IMR-90 (cell line): ENCODE results near the gene ENHO. TPM values are rescaled to one million over a fixed set of nuclear protein-coding genes. Genes with fewer than 3 reads are reported as not detected.

Experiments
- ATAC-seq: fragments of 200-7000 bp; cut with Tn5 transposase; 2 replicates; pipeline ENCODE4 v1.9.1; 2020; ENCODE audit warnings: low read depth, mild to moderate bottlenecking, moderate library complexity
- BruUV-seq: library from RNA; stranded (reverse); fragments of 400-500 nt; replicated peaks from 2 replicates; lab custom pipeline; 2021; lab: Mats Ljungman, UMichigan
- CTCF ChIA-PET: fragments of 300-600 bp; formaldehyde crosslinking; extraction: SDS; loops from one replicate; lab custom pipeline; 2021; ENCODE audit warnings: antibody characterized with exemption; lab: Yijun Ruan, JAX
- POLR2A ChIA-PET: fragments of 300-600 bp; sonication (Branson Sonifier 250); formaldehyde crosslinking; loops from one replicate; lab custom pipeline; 2022; ENCODE audit warnings: antibody characterized with exemption; ENCODE audit not compliant: unreplicated experiment; lab: Charles Lee
- DNase-seq: peaks from one replicate; pipeline ENCODE4 v3.0.0; 2013
- H2AFZ ChIP-seq: replicated peaks from 2 replicates; pipeline ENCODE3; 2013; ENCODE audit warnings: low read length, mild to moderate bottlenecking; ENCODE audit not compliant: poor library complexity
- H2AK5ac ChIP-seq: 2 replicates; pipeline ENCODE4 v1.6.1; 2013; ENCODE audit warnings: low read depth, low read length, inconsistent platforms
- H2AK9ac ChIP-seq: replicated peaks from 2 replicates; pipeline ENCODE3; 2013; ENCODE audit warnings: mild to moderate bottlenecking, low read depth, low read length, moderate library complexity; ENCODE audit not compliant: poor library complexity
- H2BK120ac ChIP-seq: 2 replicates; pipeline ENCODE4 v1.6.1; 2013; ENCODE audit warnings: low read depth, low read length, inconsistent platforms
- H2BK15ac ChIP-seq: 3 replicates; pipeline ENCODE4 v1.6.1; 2013; ENCODE audit warnings: low read depth, low read length, inconsistent platforms
- H2BK20ac ChIP-seq: 2 replicates; pipeline ENCODE4 v1.6.1; 2013; ENCODE audit warnings: low read depth, mild to moderate bottlenecking, inconsistent platforms, low read length, moderate library complexity
- H2BK5ac ChIP-seq: 2 replicates; pipeline ENCODE4 v1.6.1; 2013; ENCODE audit warnings: mild to moderate bottlenecking, low read depth, low read length, inconsistent platforms; ENCODE audit not compliant: poor library complexity, severe bottlenecking
- H3K14ac ChIP-seq: replicated peaks from 2 replicates; pipeline ENCODE4 v1.6.1; 2013; ENCODE audit warnings: low read depth, low read length, inconsistent platforms
- H3K18ac ChIP-seq: 2 replicates; pipeline ENCODE4 v1.6.1; 2013; ENCODE audit warnings: low read depth, low read length, control low read depth
- H3K23ac ChIP-seq: 2 replicates; pipeline ENCODE4 v1.6.1; 2013; ENCODE audit warnings: low read depth, low read length, inconsistent platforms
- H3K27ac ChIP-seq: 2 replicates; pipeline ENCODE4 v1.5.1; 2013; ENCODE audit warnings: mild to moderate bottlenecking, control low read depth, low read length; ENCODE audit not compliant: insufficient read depth
- H3K27me3 ChIP-seq: 2 replicates; pipeline ENCODE4 v1.6.1; 2013; ENCODE audit warnings: low read length; ENCODE audit not compliant: control insufficient read depth, insufficient read depth
- H3K36me3 ChIP-seq: 2 replicates; pipeline ENCODE4 v1.6.1; 2013; ENCODE audit warnings: low read length, mixed read lengths; ENCODE audit not compliant: control insufficient read depth, insufficient read depth
- H3K4ac ChIP-seq: 2 replicates; pipeline ENCODE4 v1.6.1; 2013; ENCODE audit warnings: low read depth, low read length, inconsistent platforms
- H3K4me1 ChIP-seq: 2 replicates; pipeline ENCODE4 v1.6.1; 2013; ENCODE audit warnings: low read length, mixed read lengths; ENCODE audit not compliant: control insufficient read depth, insufficient read depth
- H3K4me2 ChIP-seq: 2 replicates; pipeline ENCODE4 v1.6.1; 2013; ENCODE audit warnings: low read depth, mild to moderate bottlenecking, control low read depth, low read length, moderate library complexity
- H3K4me3 ChIP-seq: 2 replicates; pipeline ENCODE4 v1.5.1; 2013; ENCODE audit warnings: low read depth, mild to moderate bottlenecking, control low read depth, low read length, moderate library complexity; ENCODE audit not compliant: insufficient read depth
- H3K56ac ChIP-seq: 2 replicates; pipeline ENCODE4 v1.6.1; 2013; ENCODE audit warnings: low read length, inconsistent platforms; ENCODE audit not compliant: insufficient read depth; ENCODE audit errors: extremely low read depth
- H3K79me1 ChIP-seq, 2 experiments: 2 replicates each; pipeline ENCODE4 v1.6.1; 2013; ENCODE audit warnings: low read length in 2 of 2, inconsistent platforms in 1 of 2, low read depth in 1 of 2
- H3K9ac ChIP-seq: 2 replicates; pipeline ENCODE4 v1.6.1; 2013; ENCODE audit warnings: low read depth, low read length, control low read depth
- H3K9me1 ChIP-seq: 2 replicates; pipeline ENCODE4 v1.6.1; 2013; ENCODE audit warnings: low read length, inconsistent platforms; ENCODE audit not compliant: insufficient read depth
- H3K9me3 ChIP-seq: 2 replicates; pipeline ENCODE4 v1.6.1; 2013; ENCODE audit warnings: low read length; ENCODE audit not compliant: control insufficient read depth, insufficient read depth
- H4K20me1 ChIP-seq: 2 replicates; pipeline ENCODE4 v1.6.1; 2013; ENCODE audit warnings: low read length, inconsistent platforms; ENCODE audit not compliant: insufficient read depth
- H4K5ac ChIP-seq: 2 replicates; pipeline ENCODE4 v1.6.1; 2013; ENCODE audit warnings: mild to moderate bottlenecking, low read depth, low read length, control low read depth
- H4K8ac ChIP-seq, 2 experiments: 2 replicates each; pipeline ENCODE4 v1.6.1; 2013; ENCODE audit warnings: low read depth in 2 of 2, low read length in 2 of 2, control low read depth in 1 of 2, inconsistent platforms in 1 of 2
- H4K91ac ChIP-seq: 2 replicates; pipeline ENCODE4 v1.6.1; 2013; ENCODE audit warnings: low read depth, low read length, inconsistent platforms; ENCODE audit not compliant: insufficient read depth
- BHLHE40 ChIP-seq: fragments of 150-350 bp; IDR thresholded peaks from 2 replicates; pipeline ENCODE4 v1.6.1; 2016; ENCODE audit warnings: mild to moderate bottlenecking, low read depth, low read length
- CEBPB ChIP-seq: IDR thresholded peaks from 2 replicates; pipeline ENCODE4 v1.6.1; 2012; ENCODE audit warnings: low read depth, low read length, improper control_type of control experiment
- CHD1 ChIP-seq: IDR thresholded peaks from 2 replicates; pipeline ENCODE4 v1.6.1; 2012; ENCODE audit warnings: low read depth, low read length, improper control_type of control experiment
- FOS ChIP-seq: fragments of 150-350 bp; IDR thresholded peaks from 2 replicates; pipeline ENCODE4 v1.6.1; 2016; ENCODE audit warnings: low read depth, low read length
- MAFK ChIP-seq: IDR thresholded peaks from 2 replicates; pipeline ENCODE4 v1.6.1; 2012; ENCODE audit warnings: low read depth, low read length, improper control_type of control experiment
- MAZ ChIP-seq: IDR thresholded peaks from 2 replicates; pipeline ENCODE4 v1.6.1; 2012; ENCODE audit warnings: low read depth, mild to moderate bottlenecking, low read length, improper control_type of control experiment, moderate library complexity, borderline replicate concordance
- MXI1 ChIP-seq: IDR thresholded peaks from 2 replicates; pipeline ENCODE4 v1.6.1; 2012; ENCODE audit warnings: low read depth, mild to moderate bottlenecking, low read length, moderate library complexity, borderline replicate concordance
- NFE2L2 ChIP-seq: fragments of 150-350 bp; IDR thresholded peaks from 2 replicates; pipeline ENCODE4 v1.6.1; 2016; ENCODE audit warnings: low read depth, mild to moderate bottlenecking, low read length
- POLR2A ChIP-seq: IDR thresholded peaks from 2 replicates; pipeline ENCODE4 v1.6.1; 2012; ENCODE audit warnings: mild to moderate bottlenecking, low read depth, low read length
- RAD21 ChIP-seq: IDR thresholded peaks from 2 replicates; pipeline ENCODE4 v1.6.1; 2012; ENCODE audit warnings: low read length, improper control_type of control experiment
- RCOR1 ChIP-seq: IDR thresholded peaks from 2 replicates; pipeline ENCODE4 v1.6.1; 2012; ENCODE audit warnings: mild to moderate bottlenecking, low read length, improper control_type of control experiment; ENCODE audit not compliant: insufficient replicate concordance
- RFX5 ChIP-seq: IDR thresholded peaks from 2 replicates; pipeline ENCODE4 v1.8.0; 2012; ENCODE audit warnings: low read depth, mild to moderate bottlenecking, low read length, moderate library complexity
- SMC3 ChIP-seq: fragments of 150-350 bp; IDR thresholded peaks from 2 replicates; pipeline ENCODE4 v1.6.1; 2016; ENCODE audit warnings: low read depth, mild to moderate bottlenecking, antibody characterized with exemption, low read length, moderate library complexity
- WGBS, 2 experiments: methylation state at CpG; one replicate each; pipeline versions ENCODE4 v1.1.5 to v1.1.7; 2013; ENCODE audit warnings: missing lambda C conversion rate in 2 of 2; ENCODE audit not compliant: insufficient read length in 1 of 2; ENCODE audit errors: extremely low coverage in 2 of 2; 5-methylcytosine and 5-hydroxymethylcytosine counted together
- dilution Hi-C: fragments of 300-500 bp; cut with HindIII; formaldehyde crosslinking; loops from one replicate; pipeline ENCODE4 v1.14.3; 2018; ENCODE audit warnings: low sequenced_read_pairs; ENCODE audit not compliant: unreplicated experiment
- in situ Hi-C: fragments of 300-500 bp; cut with MboI; formaldehyde crosslinking; loops from 3 replicates; pipeline ENCODE4 v1.14.3; 2019; ENCODE audit warnings: low sequenced_read_pairs, inconsistent platforms, mixed read lengths
- intact Hi-C: fragments of 100-400 bp; cut with micrococcal nuclease; formaldehyde crosslinking; loops from 2 replicates; pipeline ENCODE4 v1.10.0; 2022
- polyA plus RNA-seq, 3 experiments: library from polyadenylated mRNA; depleted of rRNA; stranded (reverse); fragments of >200 nt; gene quantifications; 2 replicates each; pipeline ENCODE4 v1.2.3, GENCODE V29; 2012; ENCODE audit warnings: low replicate concordance in 1 of 3
- total RNA-seq: library from RNA; depleted of rRNA; stranded (reverse); fragments of >200 nt; gene quantifications from 2 replicates; pipeline ENCODE4 v1.2.3, GENCODE V29; 2012
- TF ChIP-seq, protein P1 (sequence below): conservative IDR thresholded peaks from 2 replicates; pipeline ENCODE4 v1.5.1; 2012; ENCODE audit warnings: mild to moderate bottlenecking, low read depth, low read length, improper control_type of control experiment
- TF ChIP-seq, protein P2 (sequence below): fragments of 150-350 bp; IDR thresholded peaks from 2 replicates; pipeline ENCODE4 v1.6.1; 2017; ENCODE audit warnings: mild to moderate bottlenecking, antibody characterized with exemption, low read length, low read depth
- TF ChIP-seq, protein P3 (sequence below): fragments of 150-350 bp; IDR thresholded peaks from 2 replicates; pipeline ENCODE4 v1.6.1; 2016; ENCODE audit warnings: low read depth, mild to moderate bottlenecking, low read length, moderate library complexity, borderline replicate concordance

The ENHO gene
- total and polyA plus RNA-seq, 2 of the 4 experiments (the other 2 are of a cell fraction), result not detected

GRCh38 chr9:34518110-34518616 lies 4.6 kb downstream of the ENHO start:
- H3K4me2 ChIP-seq, result no peak overlapping the region
- H3K79me1 ChIP-seq, result no peaks in the 10 kb centered on the region
- no peak for DNase-seq
- H3K4me3 ChIP-seq, result no peak overlapping the region
- POLR2A ChIA-PET, result no interaction called here
- no peak overlapping the region for H2AK9ac ChIP-seq
- CTCF ChIA-PET, result no interaction called here
- H3K14ac ChIP-seq, result no peak overlapping the region
- peaks cover 70% of the 10 kb centered on the region for H3K27me3 ChIP-seq
- H2AK5ac ChIP-seq, result no peak overlapping the region
- no peak overlapping the region for H4K5ac ChIP-seq
- ATAC-seq, result no peak
- no peak overlapping the region for H2BK120ac ChIP-seq
- no peak overlapping the region for H2BK5ac ChIP-seq
- no peak for TF ChIP-seq MAFK
- TF ChIP-seq CEBPB, result no peak
- TF ChIP-seq, protein P1, sequence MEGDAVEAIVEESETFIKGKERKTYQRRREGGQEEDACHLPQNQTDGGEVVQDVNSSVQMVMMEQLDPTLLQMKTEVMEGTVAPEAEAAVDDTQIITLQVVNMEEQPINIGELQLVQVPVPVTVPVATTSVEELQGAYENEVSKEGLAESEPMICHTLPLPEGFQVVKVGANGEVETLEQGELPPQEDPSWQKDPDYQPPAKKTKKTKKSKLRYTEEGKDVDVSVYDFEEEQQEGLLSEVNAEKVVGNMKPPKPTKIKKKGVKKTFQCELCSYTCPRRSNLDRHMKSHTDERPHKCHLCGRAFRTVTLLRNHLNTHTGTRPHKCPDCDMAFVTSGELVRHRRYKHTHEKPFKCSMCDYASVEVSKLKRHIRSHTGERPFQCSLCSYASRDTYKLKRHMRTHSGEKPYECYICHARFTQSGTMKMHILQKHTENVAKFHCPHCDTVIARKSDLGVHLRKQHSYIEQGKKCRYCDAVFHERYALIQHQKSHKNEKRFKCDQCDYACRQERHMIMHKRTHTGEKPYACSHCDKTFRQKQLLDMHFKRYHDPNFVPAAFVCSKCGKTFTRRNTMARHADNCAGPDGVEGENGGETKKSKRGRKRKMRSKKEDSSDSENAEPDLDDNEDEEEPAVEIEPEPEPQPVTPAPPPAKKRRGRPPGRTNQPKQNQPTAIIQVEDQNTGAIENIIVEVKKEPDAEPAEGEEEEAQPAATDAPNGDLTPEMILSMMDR, result no peak
- no peak for TF ChIP-seq MXI1
- no peak for TF ChIP-seq NFE2L2
- TF ChIP-seq, protein P2, sequence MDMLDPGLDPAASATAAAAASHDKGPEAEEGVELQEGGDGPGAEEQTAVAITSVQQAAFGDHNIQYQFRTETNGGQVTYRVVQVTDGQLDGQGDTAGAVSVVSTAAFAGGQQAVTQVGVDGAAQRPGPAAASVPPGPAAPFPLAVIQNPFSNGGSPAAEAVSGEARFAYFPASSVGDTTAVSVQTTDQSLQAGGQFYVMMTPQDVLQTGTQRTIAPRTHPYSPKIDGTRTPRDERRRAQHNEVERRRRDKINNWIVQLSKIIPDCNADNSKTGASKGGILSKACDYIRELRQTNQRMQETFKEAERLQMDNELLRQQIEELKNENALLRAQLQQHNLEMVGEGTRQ, result no peak
- TF ChIP-seq CHD1, result no peak
- TF ChIP-seq, protein P3, sequence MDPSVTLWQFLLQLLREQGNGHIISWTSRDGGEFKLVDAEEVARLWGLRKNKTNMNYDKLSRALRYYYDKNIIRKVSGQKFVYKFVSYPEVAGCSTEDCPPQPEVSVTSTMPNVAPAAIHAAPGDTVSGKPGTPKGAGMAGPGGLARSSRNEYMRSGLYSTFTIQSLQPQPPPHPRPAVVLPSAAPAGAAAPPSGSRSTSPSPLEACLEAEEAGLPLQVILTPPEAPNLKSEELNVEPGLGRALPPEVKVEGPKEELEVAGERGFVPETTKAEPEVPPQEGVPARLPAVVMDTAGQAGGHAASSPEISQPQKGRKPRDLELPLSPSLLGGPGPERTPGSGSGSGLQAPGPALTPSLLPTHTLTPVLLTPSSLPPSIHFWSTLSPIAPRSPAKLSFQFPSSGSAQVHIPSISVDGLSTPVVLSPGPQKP, result no peak
- no peak for TF ChIP-seq RFX5
- no peak for TF ChIP-seq FOS
- TF ChIP-seq POLR2A, result no peak
- TF ChIP-seq MAZ, result no peak
- TF ChIP-seq SMC3, result no peak
- TF ChIP-seq RAD21, result no peak
- TF ChIP-seq RCOR1, result no peak
- TF ChIP-seq BHLHE40, result no peak
- H3K56ac ChIP-seq, result no peak overlapping the region
- H4K91ac ChIP-seq, result no peak overlapping the region
- WGBS, 2 experiments, result 46% methylated on average over 2 of the region's 6 CpGs; no CpG with 5 or more reads in 1 of the 2 experiments
- no TSS peak for BruUV-seq
- no peak overlapping the region for H3K4ac ChIP-seq
- in situ Hi-C loops, result no loop called here
- H4K20me1 ChIP-seq, result peaks cover 5% of the 10 kb centered on the region
- dilution Hi-C loops, result no loop called here
- H3K18ac ChIP-seq, result no peak overlapping the region
- intact Hi-C loops, result no loop called here
- no peak overlapping the region for H2BK20ac ChIP-seq
- H3K4me1 ChIP-seq, result no peaks in the 10 kb centered on the region
- no peak overlapping the region for H2BK15ac ChIP-seq
- no peak overlapping the region for H3K27ac ChIP-seq
- H3K9ac ChIP-seq, result no peak overlapping the region
- no peak overlapping the region for H2AFZ ChIP-seq
- no peak overlapping the region for H4K8ac ChIP-seq
- no peaks in the 10 kb centered on the region for H3K36me3 ChIP-seq
- H3K9me1 ChIP-seq, result no peaks in the 10 kb centered on the region
- no peak overlapping the region for H3K23ac ChIP-seq
- H3K9me3 ChIP-seq, result no peaks in the 10 kb centered on the region
